ENCODE measurements around the gene DKK1. TPM values are rescaled to one million over a fixed set of nuclear protein-coding genes. Genes with fewer than 3 reads are reported as not detected.

Gene DKK1
- total RNA-seq, 1 experiment from 2014 or later: 932 TPM

DNA sequence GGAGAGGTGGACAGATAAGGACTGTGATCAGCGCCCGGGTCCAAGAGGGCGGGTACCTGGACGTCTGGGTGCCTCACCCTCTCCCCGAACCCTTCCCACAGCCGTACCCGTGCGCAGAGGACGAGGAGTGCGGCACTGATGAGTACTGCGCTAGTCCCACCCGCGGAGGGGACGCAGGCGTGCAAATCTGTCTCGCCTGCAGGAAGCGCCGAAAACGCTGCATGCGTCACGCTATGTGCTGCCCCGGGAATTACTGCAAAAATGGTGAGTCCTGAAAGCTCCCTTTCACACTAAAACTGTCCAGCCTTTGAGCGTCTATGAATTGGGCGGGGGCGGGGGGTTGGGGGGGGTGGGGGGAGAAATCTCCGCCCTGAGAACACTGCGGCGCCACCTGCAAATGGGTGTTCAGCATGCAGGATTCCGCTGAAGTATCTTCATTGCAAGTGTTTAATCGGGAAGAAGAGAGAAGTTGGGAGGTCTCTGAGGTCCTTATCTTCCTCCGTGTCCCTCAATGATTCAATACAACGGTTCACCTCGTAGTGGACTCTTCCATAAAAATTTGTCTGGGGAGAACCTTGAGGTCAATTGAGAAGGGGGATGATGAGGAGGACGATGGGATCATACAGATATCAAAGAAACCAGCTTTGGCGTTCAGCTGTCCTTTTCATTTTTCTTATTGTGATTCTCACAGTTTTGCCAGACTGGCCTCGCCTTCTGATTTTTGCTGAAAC, 906 bp downstream of the DKK1 start:
- in situ Hi-C loops (cut with HindIII; ENCODE audit: low sequenced_read_pairs): no loop called here
- no peak for DNase-seq (ENCODE audit: low spot score)

DNA sequence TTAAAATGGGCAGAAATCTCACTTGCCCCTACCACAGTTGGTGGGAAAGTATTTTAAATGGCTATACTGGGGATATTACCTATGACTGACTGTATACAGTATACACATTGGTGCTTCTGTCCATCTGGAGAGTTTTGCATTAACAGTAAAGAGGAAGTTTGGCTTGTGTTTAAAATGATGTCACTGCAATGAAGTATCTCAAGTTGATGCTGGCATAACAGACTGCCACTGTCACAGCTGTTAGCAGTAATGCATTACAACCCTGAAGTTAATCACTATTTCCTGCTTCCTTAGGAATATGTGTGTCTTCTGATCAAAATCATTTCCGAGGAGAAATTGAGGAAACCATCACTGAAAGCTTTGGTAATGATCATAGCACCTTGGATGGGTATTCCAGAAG, 1.9 kb downstream of the DKK1 start:
- in situ Hi-C loops (cut with HindIII; ENCODE audit: low sequenced_read_pairs): no loop called here
- DNase-seq (ENCODE audit: low spot score): no peak

DNA sequence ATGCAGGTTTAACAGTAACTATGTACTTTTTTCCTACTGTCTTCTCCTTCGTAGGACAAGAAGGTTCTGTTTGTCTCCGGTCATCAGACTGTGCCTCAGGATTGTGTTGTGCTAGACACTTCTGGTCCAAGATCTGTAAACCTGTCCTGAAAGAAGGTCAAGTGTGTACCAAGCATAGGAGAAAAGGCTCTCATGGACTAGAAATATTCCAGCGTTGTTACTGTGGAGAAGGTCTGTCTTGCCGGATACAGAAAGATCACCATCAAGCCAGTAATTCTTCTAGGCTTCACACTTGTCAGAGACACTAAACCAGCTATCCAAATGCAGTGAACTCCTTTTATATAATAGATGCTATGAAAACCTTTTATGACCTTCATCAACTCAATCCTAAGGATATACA, 2.4 kb downstream of the DKK1 start:
- in situ Hi-C loops (cut with HindIII; ENCODE audit: low sequenced_read_pairs): no loop called here
- DNase-seq (ENCODE audit: low spot score): no peak

DNA sequence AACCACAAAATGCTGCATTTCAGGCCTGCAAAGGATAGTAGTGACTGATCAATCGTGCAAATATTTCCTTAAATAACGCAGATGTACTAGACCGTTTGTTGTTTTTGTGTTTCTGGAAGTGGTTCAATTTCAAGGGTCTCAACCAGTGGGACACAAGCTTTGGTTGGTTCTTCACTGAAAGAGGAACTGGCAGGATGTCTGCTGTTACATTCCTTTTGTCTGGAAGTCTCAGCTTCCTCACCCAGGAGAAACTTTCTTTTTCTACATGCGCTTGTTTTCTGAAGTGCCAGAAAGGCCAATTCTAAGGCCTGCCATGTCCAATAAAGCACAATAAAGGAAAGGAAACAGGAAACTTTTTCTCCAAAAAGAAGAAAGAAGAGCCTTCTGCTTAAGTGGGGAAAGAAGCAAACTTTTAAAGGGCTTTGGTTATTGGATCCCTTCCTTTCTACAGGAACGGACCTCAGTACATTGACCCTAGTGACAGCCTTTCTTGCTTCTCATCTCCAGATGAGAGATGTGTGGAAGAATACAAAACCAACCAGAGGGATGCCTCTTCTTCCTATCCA, 4.1 kb downstream of the DKK1 start:
- peak; percentile 50 for DNase-seq (ENCODE audit: low spot score)
- in situ Hi-C loops (cut with HindIII; ENCODE audit: low sequenced_read_pairs): no loop called here

DNA sequence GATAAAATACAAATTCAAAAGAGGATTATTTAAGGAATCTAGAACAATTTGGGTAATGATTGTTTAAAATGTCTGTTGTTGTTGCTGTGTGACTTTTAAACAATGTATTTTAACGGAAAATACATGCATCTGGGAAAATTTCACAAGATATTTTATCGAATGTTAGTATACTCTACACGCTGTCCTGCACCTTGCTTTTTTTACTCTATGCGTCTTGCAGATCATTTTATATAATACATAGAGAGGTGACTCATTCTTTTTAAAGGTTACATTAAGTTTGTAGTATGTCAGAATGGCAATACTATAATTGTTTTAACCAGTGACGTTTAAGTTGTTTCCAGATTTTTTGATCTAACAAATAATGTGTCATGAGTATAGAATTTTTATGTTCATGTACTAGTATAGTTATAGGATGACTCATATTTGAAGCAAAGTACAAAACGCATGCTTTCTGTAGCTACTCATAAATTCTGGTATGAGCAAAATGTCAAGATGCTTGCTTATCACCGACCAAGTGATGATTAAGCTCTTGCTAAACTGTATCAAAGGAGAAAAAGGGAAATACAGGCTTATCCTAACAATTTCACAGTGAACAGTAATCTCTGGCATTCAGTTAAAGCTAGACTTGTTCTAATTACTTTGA, 4.9 kb downstream of the DKK1 start:
- DNase-seq (ENCODE audit: low spot score): no peak
- in situ Hi-C loops (cut with HindIII; ENCODE audit: low sequenced_read_pairs): no loop called here

DNA sequence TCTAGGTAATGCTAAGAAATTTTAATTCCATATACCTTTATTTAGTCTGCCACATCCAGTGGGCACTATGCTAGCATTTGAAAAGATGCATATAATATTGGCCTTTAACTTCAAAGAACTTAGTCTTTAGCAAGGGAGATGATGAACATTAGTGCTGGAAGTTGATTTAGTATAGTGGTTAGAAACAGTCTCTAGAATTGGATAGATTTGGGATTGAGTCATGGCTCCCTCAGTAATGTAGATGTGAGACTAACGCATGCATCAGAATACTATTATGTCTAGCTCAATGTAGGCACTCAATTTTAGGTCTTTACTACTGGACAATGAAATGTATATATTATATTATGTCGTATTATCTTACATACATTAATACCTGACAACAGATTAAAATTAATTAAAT, 5.8 kb downstream of the DKK1 start:
- DNase-seq (ENCODE audit: low spot score): no peak
- in situ Hi-C loops (cut with HindIII; ENCODE audit: low sequenced_read_pairs): no loop called here

DNA sequence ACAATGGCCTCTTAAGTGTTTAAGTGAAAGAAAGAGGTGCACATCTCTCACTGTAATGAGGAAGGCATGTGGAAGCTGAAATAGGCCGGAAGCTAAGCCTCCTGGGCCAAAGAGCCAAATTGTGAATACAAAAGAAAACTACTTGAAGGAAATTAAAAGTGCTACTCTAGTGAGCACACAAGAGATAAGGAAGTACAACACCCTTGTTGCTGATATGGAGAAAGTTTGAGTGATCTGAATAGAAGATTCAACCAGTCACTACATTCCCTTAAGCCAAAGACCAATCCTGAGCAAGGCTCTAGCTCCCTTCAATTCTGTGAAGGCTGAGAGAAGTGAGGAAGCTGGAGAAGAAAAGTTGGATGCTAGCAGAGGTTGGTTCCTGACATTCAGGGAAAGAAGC, 8.2 kb downstream of the DKK1 start:
- no peak for DNase-seq (ENCODE audit: low spot score)
- in situ Hi-C loops (cut with HindIII; ENCODE audit: low sequenced_read_pairs): no loop called here

DNA sequence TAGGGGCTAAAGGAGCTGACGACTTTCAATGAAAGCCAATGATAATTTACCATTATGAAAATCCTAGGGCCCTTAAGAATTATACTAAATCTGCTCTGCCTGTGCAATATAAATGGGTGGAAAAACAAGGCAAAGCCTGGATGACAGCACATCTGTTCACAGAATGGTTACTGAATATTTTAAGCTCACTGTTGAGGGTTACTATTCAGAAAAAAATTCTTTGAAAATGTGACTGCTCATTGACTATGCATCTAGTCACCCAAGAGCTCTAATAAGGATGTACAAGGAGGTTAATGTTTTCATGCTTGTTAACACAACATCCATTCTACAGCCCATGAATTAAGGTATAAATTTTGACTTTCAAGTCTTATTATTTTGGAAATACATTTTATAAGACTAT, 8.9 kb downstream of the DKK1 start:
- no peak for DNase-seq (ENCODE audit: low spot score)
- in situ Hi-C loops (cut with HindIII; ENCODE audit: low sequenced_read_pairs): no loop called here

DNA sequence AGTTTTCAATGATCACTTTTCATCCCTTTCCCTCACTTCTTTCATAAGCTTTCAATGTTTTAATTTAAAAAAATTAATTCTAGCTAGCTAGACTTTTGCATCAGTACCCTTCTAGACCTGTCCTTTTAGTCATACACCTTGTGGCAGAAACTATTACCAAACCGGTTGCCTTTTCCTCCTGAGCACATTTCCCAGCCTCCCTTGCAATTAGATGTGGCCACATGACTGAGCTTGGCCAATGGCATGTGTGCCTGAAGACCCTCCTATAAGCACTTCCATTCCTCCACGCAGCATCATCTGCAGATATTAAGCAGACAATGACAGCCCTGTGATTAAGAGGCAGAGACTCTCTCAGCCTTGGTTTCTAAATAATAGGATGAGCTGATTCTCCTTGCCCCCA, 12.3 kb downstream of the DKK1 start:
- no peak for DNase-seq (ENCODE audit: low spot score)
- in situ Hi-C loops (cut with HindIII; ENCODE audit: low sequenced_read_pairs): no loop called here

DNA sequence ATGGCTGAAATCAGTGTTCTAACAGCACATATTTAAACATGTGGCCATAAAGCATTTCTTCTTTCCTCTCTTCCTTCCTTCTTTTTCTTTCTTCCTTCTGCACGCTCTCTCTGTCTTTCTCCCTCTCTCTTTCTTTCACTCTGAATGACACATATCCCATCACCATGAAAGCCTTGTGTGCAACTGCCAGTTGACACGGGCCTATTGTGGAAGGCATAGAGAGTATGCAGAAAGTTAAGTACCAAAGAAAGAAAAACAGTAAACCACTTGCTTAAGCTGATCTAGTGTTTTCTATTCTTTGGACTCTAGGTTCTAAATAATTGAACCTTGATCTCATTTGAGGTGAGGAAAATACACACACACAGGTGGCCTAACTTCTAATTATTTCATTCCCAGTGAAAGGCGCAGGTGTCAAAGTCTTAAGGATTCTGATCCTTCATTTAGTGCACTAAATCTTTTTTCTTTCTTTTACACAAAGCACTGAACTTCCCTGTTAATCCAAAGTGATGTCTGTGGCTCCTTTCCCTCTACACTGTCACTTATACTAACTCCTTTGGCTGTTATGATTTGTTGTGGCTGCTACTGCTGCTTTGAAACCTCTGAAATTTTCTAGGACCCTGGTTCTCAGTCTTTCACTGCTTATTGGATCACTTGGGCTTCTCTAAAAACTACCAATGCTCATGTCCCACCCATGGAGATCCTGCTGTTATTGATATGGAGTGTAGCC, 17.7 kb downstream of the DKK1 start:
- in situ Hi-C loops (cut with HindIII; ENCODE audit: low sequenced_read_pairs): no loop called here
- DNase-seq (ENCODE audit: low spot score): no peak

DNA sequence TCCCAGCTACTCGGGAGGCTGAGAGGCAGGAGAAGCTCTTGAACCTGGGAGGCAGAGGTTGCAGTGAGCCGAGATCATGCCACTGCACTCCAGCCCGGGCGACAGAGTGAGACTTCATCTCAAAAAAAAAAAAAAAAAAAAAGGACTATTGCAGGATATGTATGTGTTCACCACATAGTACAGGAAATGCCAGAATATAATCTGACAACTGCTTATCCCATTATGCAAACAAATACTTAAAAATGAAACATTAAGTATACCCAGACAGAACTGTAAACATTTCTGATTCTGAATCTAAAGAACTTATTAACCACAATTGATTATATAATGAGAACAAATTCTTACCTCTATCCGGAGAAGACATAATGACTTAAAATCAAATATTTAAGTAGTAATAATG, 18.7 kb downstream of the DKK1 start:
- in situ Hi-C loops (cut with HindIII; ENCODE audit: low sequenced_read_pairs): no loop called here
- DNase-seq (ENCODE audit: low spot score): no peak

DNA sequence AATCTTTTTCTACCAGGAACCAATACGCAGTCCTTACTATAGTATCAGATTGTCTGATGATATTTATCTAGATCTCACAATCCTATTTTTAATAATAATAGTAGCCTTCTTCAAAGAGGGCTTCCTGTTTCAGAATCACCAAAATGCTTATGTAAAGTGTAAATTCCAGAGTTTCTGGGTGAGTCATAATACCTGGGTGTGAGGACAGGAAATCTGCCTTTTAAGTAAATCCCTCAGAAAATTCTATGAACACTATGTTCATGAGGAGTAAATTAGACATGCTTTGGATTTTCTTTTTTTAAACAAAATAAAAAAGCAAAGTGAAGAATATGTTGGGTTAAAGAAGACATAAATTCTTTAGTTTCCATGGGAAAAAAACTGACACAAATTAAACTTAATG, 20.5 kb downstream of the DKK1 start:
- no peak for DNase-seq (ENCODE audit: low spot score)
- in situ Hi-C loops (cut with HindIII; ENCODE audit: low sequenced_read_pairs): no loop called here

DNA sequence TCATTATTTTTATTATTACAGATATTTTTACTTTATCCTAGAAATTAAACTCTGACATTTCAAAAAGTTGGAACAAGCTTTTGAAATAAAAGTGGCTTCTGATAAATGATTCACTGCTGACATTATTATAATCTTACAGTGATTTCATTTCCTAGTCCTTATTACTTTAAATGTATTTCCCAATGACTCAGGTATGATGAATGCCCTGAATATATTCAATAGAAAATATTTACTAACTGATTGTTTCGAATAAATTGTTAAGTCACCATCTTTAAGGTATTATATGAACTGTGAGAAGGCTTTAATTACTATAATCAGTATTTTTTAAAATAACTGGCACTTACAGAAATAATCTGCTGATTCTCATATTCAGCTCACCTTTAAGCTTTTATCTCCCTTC, 21.6 kb downstream of the DKK1 start:
- in situ Hi-C loops (cut with HindIII; ENCODE audit: low sequenced_read_pairs): no loop called here
- DNase-seq (ENCODE audit: low spot score): no peak

DNA sequence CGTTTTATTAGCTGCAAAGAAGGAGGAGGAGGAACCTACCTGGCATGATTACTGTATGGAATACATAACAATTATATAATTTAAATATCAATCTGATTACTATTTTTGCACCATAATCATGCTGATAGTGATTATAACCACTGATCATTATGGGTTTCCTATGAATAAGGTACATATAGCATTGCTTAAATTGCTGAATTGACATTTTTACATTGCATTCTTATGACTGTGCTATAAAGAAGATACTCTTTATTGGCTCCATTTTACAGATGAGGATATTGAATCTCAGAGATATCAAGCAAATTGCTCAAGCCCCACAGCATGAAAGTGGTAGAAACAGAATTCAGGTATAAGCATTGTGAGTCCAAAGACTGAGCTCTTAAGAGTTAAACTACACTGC, 23.1 kb downstream of the DKK1 start:
- in situ Hi-C loops (cut with HindIII; ENCODE audit: low sequenced_read_pairs): no loop called here
- no peak for DNase-seq (ENCODE audit: low spot score)

DNA sequence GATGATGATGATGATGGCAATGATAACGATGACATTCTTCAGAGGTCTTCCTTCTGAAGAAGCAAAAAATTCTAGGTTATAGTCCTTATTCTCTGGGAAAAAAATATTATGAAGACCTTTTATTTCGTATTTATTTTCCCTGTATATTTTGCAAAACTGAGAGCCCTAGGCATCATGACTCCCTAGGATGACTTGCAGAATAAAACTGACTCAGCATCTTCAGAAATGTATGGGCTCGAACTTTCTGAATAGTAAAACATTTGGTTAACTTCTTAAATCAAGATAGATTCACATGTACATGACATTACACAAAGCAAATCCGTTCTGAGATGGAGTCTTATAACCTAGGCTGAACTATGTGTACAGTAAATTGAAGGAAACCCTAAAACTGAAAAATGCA, 29.4 kb downstream of the DKK1 start:
- DNase-seq (ENCODE audit: low spot score): no peak
- in situ Hi-C loops (cut with HindIII; ENCODE audit: low sequenced_read_pairs): no loop called here

DNA sequence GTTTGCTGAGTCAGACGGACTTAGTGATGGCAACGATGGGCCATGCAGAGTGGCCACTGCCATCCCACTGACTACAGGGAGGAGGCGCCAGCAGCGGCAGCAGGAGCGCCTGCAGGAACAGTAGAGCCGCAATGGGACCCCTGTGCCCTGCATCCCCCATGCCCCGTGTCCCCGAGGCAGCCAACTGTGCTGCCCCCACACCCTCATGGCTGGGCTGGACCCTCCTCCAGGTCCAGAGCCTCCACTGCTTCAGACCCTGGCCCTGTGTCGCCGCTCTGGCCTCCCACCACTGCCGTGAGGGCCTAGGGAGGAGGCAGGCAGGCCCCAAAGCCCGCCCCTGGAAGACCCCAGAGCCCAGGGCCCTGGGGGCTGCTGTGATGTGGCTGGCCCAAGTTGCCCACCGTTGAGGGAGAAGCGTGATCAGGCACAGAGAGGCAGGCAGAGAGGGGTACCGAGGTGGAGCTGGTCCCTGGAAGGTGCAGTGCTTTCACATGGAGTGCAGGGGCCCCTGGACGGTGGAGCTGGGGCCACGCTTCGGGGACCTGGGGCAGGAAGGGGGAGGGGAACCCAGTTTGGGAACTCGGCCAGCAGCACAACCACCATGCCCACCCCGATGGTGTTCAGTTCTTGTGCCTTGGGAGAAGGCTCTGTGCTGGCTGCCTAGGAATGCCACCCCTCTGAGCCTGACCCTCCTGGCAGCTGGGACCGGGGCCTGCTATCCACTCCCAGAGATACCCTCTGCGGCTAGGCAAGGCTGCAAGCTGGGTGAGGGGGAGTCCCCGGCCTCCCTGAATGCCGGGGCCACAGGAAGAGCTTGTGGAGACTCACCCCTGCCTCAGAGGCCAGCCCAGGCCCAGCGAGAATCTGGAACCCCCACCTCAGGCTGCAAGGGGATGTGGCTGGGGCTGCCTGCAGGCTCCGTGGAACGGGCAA, 32.6 kb downstream of the DKK1 start:
- in situ Hi-C loops (cut with HindIII; ENCODE audit: low sequenced_read_pairs): no loop called here
- no peak for DNase-seq (ENCODE audit: low spot score)

DNA sequence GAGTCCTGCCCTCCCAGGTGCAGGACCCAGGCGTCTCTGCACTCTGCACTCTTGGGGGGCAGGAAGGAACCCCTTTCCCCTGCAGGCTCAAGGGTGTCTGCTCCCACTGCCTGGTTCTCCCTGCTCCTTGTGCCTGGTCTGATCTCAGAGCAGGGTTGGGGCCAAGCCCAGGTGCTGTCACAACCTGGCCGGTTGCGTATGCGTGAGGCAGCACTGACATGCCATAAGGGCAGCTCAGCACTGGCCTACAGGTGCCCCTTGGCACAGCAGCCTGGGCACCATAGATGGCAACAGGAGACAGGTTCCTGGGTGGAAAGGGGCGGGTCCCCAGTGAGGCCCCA, 33.2 kb downstream of the DKK1 start:
- no peak for DNase-seq (ENCODE audit: low spot score)
- in situ Hi-C loops (cut with HindIII; ENCODE audit: low sequenced_read_pairs): no loop called here

DNA sequence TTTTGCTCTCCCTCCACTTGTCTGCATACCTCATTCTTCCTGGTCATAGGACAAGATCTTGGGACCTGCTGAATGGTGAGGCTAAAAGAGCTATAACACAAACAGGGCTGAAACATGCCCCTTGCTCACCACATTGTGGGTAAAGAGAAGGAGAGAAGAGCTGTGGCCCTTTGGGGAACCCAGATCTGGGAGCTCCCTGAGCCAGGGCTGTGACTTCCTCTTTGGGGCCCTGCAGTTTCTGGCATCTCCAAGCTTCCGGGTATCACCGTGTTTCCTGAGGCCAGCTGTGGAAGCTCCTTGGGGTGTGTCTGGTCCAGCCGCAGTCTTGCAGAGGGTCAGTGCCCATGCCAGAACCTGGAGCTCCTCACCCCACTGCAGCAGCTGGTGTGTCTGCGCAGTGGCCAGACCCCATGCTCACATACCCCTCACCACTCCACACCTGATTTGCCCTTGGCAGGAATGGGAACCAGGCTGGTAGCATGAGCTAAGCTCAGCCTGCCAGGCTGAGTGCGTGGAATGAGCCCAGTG, 34.0 kb downstream of the DKK1 start:
- in situ Hi-C loops (cut with HindIII; ENCODE audit: low sequenced_read_pairs): no loop called here
- no peak for DNase-seq (ENCODE audit: low spot score)

DNA sequence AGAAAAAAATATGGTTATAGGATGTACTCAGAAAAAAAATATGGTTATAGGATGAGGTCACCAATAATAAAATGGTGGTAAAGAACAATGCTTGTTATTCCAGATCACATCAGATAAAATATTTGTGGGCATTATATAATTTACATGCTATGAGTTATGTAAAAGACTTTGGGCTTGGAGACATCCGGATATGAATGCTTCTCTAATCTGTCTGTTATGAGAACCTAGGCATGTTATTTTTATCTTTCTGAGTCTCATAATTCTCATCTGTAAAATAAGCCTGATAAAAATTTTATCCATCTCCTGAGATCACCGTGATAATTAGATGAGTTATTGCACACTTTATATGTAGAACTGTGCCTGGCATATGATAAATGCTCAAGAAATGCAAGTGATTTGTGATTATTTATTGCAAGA, 37.8 kb downstream of the DKK1 start:
- in situ Hi-C loops (cut with HindIII; ENCODE audit: low sequenced_read_pairs): no loop called here
- DNase-seq (ENCODE audit: low spot score): no peak

Data from G401 (cell line).